IPS-NIHi7 (cell line): Measurements from ENCODE around the gene TXNRD3.

Experiments used
- DNase-seq: peaks from one replicate; pipeline ENCODE4 v3.0.0; 2012; ENCODE audit warnings: mixed read lengths; ENCODE audit errors: extremely low spot score

Gene TXNRD3

GRCh38 chr3:126654571-126655383 is at the start of gene TXNRD3:
Gene TXNRD3, minus strand, starts transcription at chr3:126655124.
- DNase-seq: peak; percentile 86

DNA sequence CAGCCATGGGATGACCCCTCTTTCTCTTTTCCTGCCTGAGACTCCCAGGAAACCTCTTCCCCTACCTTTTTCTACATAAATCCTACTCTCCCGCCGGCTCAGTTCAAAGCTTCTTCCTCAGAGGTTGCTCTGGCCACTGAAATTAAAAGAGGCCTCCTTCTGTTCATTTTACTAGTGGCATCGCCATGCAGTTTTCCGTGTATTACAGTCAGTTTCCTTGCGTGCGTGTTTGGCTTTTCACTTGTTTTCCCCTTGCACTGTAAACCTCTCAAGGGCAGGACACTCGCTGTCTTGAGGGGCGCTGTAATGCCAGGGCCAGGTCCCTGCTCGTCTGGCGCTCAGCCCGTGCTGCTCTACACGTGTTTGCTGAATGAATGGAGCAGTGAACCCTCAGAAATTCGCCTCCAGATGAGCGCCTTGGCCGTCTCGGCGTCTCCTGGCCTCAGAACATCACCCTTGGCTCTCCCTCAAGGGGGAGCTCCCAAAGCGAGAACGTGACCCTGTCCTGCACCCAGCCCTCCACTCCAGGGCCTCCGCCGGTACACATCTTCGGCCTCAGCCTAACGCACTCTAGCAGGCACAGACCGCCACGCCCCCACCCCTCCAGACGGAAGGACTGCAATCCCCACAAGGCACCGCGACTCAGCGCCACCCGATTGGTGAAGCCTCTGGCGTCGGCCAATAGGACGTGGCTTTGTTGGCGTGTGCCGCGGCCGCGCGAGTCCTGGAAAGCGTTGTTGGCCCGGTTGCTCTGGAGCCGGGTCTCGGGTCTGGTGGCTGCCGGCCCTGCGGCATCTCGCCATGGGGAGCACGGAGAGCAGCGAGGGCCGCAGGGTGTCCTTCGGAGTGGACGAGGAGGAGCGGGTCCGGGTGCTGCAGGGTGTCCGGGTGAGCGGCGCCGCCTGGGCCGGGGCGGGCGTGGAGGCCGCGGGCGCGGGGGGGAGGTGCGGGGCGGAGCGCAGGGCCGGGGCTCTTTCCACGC is 48.9 kb upstream of the TXNRD3 start, which contains the start of gene CHCHD6:
Gene CHCHD6, plus strand, starts transcription at position 729 of the 982 bp plus-strand sequence. Its CDS starts 73 bp downstream, at position 802.
- peak; percentile 98 for DNase-seq

DNA sequence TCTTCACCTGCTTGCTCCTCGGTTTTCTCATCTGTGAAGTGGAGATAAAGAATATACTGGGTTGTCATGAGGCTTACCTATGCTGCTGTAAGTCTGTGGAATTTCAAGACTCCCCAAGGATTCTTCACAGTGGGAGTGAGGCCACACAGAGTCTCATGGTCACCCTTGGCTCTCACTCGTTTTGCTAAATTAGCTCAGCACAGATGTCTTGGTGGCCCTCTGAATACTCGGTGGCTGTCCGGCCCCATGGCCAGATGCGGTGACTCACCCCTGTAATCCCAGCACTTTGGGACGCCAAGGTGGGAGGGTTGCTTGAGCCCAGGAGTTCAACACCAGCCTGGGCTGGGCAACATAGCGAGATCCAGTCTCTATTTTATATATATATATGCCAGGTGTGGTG is 44.1 kb upstream of the TXNRD3 start:
- DNase-seq: no peak

DNA sequence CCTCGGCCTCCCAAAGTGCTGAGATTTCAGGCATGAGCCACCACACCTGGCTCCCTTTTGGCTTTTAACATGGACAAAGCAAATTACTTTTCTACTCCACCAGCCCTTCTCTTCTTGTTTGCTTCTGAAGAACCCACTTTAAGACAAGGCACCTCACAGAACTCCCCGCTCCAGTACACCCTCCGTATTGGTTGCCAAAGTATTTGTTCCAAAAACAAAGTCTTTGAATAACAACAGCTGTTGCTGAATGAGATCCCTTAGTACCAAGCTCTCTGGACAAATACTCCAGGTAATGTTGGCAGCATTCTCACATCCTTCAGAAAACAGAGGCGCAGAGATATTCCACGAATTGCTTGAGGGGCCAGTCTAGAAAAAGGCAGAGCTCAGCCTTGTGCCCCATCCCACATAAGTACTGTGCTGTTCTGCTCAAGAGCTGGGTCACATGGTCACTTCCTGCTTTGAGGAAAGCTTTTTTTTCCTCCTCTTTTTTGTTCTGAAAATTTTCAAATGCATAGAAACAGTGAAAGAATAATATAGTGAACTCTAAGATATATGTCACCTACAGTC is 41.9 kb upstream of the TXNRD3 start:
- no peak for DNase-seq

- no peak for DNase-seq
Measured at GRCh38 chr3:126693921-126694320, 39.0 kb upstream of the TXNRD3 start.

DNA sequence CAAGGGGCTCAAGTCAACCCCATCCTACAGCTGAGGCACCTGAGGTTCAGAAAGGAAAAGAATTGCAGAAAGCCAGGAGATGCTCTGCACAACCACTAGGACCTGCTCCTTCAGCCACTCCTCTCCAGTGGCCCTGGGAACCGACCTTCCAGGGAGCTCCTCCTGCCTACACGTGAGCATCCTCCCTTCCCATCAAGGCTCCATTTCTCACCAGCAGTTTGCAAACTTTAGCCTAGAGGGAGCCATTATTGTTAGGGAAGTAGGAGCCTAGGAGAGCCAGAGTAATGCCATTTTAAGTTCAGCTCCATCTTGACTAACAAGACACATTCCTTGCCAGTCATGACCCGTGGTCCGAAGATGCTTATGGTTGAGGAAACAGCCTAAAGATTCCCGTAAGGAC is 37.9 kb upstream of the TXNRD3 start:
- DNase-seq: no peak

DNA sequence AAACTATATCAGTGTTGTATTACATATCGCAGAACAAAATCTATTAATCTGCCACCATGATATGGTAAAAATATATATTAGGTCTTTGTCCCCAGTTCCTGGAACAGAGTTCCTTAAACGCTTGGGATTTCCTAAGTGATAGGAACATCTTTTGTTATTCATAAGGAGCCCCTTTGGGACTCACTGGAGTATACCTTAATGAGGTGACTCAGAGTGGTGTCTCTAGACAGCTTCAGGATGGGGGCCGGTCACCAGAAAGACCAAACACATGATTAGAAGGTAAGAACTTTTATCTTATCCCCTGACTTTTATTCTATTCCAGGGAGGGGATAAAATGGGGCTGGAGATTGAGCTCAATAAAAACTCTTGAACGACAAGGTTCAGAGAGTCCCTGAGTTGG is 36.8 kb upstream of the TXNRD3 start:
- DNase-seq: no peak

GRCh38 chr3:126685493-126685892 is 30.6 kb upstream of the TXNRD3 start:
- peak; percentile 5 for DNase-seq

GRCh38 chr3:126685021-126685420 is 30.1 kb upstream of the TXNRD3 start:
- peak; percentile 1 for DNase-seq

DNA sequence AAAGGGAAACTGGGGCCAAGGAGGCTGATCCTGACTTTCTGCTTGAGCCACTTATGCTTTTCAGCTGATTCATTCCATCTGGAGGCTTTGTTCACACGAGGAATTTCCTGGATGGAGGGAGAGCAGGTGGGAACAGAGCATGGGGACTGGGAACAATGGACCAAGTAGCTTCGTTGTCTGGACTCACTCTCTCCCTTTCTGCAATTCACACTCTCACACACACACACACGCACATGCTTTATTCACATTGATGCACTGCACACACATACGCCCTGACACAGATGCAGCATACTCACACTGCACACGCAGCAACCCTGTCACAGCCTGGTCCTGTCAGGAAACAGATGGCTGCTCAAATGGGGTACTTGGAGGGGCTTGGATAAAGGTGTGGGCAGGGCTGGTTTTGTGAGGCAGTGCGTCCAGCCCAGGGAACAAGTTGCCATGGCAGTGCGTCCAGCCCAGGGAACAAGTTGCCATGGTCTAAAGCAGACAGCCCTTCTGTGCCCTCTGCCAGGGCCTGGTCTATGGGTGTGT is 29.4 kb upstream of the TXNRD3 start:
- DNase-seq: peak; percentile 16

DNA sequence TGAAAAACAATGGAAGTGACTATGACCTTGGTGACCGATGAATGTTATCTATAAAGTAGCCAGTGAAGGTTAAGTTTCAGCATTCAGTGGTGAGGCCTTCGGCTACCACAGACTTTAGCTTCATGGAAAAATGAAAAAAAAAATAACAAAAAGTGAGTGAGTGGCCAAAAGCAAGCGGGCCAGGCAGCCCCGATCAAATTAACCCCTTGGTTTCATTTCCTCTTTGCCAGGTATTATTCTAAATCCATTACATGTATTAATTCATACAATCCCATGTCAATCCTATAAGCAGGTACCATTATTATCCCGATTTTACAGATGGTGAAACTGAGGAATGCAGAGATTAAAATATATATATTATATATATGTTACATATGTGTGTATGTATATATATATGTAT is 28.1 kb upstream of the TXNRD3 start:
- no peak for DNase-seq

DNA sequence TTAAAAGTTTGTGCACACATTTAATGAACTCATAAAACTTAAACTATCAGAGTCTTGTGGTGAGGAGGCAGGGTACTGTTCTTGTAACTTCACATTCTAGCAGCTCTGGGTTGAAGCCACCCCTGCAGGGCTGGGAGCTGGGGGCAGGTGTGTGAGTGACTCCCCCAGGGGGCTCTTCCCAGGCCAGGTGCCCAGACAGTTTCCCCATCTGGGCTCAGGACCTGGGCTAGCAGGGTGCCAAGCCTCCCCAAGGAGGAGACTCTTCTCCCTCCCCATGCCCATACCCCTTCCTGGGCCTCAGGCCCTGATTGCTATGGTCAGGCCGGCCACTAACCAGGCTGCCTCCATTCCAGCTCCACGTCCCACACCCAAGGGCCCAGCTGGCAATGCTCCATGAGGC is 27.1 kb upstream of the TXNRD3 start:
- peak; percentile 5 for DNase-seq

DNA sequence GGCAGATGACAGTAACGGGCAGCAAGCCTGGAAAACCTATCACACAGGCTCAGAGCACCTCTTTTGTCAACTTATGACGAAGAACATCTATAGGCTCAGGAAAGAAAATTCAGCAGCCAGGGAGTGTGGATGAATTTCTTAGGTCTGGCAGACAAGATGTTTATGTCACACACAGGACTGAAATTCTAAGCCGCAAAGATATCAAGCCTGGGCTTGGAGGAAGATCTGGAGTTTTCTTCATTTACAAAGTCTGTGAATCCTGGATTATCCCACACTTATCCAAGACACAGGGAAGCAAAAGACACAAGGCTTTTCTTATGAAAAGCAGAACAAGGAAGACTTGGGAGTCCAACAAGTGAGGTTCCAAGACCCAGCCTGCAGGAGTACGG is 25.7 kb upstream of the TXNRD3 start:
- peak; percentile 1 for DNase-seq

DNA sequence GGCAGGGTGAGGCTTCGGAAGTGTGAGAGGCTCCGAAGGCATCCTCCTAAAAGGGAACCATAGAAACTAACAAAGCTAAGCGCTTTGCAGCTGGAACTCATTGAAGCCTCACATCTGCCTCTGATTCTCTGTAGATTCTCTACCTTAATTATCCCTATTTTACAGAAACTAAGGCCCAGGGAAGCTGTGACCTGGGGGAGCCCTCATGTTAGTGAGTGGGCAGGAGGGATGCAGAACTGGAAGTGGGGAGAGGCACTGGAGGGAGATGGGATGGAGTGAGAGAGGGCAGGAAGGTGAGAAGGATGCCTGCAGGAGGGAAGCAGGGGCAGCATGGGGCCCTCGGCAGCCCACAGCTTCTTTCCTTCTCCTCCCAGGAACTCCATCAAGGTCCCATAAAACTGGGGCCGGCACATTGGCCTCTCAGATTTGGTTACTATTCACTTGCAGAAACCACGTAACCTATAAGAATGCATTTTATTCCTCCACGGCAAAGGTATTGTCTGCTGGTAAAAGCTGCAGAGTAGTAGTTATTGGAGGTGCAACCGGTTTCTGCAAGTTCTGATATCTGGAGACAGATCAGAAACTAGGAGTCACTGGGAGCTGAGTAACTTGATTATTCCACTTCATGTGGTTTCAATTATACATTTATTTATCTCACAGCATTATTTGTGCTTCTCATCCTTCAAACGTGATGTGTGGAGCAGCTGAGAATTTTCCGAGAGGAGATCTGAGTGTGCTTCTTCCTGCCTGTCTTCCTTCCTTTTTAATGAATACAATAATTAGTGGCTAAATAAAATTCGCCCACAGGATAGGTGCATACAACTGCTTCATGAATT is 25.1 kb upstream of the TXNRD3 start:
- peak; percentile 13 for DNase-seq

DNA sequence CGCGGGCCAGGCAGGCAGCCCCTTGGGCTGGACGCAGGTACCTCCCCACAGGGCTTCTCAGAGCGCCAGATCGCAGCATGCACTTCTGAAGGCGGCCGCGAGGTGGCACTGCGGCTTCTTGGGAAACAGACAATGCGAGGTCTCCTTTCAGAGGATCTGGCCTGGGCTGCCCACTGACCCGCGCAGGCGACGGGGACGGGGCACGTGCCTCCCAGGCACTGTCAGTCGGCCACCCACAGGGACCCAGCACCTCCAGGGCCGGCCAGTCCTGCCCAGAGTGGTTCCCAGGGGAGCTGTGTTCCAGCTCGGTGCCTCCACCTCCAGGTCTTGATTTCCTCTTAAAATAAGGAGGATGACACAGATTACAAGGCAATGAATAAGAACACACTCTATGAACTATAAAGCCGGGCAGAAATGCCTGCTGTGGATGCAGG is 24.4 kb upstream of the TXNRD3 start:
- peak; percentile 92 for DNase-seq

DNA sequence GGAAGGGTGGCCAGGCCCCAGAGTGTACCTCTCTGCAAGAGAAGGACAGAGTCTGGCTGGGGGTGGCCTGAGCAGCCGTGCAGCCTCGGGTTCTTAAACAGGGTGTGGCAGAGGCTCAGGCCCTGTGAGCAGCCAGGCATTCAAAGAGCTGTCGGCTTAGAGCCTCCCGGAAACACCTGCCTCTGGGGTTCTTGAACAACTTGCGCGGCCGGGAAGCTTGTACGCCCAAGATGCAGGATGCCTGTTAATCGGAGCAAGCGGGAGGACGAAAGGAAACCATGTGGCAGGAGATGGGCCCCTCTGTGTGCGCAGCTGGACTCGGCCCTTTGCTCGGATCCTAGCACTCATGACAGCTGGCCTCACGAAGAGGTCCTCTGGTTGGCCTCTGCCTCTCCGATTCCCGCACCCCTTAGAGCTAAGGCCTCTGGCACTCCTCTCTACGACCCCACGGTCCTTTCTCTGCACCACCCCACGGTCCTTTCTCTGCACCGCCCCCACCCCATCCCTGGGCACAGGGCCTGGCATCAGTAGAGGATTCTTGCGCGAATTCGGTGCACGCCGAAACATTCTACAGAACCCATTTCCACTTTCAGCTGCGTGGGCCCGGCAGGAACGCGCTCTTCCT is 23.9 kb upstream of the TXNRD3 start:
- DNase-seq: peak; percentile 10

DNA sequence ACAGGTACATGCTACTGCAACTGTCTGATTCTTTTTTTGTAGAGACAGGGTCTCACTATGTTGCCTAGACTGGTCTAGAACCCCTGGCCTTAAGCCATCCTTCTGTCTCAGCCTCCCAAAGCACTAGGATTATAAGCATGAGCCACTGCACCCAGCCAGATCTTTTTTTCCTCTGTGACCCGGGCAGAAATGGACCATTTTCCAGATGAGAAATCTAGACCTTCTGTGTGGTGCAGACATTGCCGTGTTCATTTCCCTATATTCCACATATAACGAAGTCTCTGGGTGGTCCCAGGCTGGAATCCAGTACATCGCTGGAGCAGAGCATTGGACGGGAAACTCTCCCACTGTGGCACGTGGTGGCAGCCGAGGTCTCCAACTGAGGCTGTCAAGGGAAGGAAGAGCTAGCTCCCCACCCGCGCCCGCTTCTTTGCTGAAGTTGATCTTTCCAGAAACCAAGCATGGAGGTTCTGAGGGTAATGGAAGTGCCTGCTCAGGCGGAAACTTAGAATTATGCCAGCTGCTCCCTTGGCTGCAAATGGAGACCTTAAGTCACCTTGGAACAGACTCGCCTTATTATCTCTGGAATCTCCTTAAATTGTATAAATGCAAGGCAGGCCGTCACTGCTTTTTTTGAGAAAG is 23.1 kb upstream of the TXNRD3 start:
- DNase-seq: peak; percentile 4

- no peak for DNase-seq
Measured at GRCh38 chr3:126676919-126677705, 22.2 kb upstream of the TXNRD3 start.

DNA sequence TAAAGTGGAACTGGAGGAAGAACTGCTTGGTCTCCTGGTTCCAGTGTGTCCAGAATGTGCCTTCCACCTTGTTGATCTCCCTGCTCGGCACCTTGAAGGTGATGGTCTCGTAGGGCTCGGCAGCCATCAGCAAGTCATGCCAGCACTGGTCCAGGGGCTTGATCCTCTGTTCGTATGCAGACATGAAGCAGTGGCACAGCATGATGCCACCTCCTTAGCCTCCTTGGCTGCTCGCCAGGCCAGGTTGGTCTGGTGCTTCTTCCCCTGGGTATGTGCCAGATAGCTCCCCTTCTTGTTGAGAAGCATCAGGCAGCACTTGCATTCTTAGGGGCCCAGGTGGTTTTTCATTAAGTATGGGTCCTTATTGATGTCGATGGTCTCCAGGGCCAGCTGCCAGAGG is 17.8 kb upstream of the TXNRD3 start:
- no peak for DNase-seq
